Spinal cord (tissue), 10 donors: ENCODE results near the gene CACNA1A. TPM values are rescaled to one million over a fixed set of nuclear protein-coding genes. Genes with fewer than 3 reads are reported as not detected.
A peak's percentile ranks its signal among the peaks of the same experiment; 100 is the strongest.

Experiments
- DNase-seq, 6 donors: peaks; one replicate each; pipeline versions ENCODE4 v3.0.0 to v3.0.0-alpha.2; 2013 to 2015; ENCODE audit warnings: low spot score in 6 of 6, low read depth in 4 of 6
- H3K27ac ChIP-seq: one replicate; pipeline ENCODE4 v1.5.1; 2013; ENCODE audit warnings: low read depth, low read length, control low read depth
- H3K27me3 ChIP-seq: one replicate; pipeline ENCODE4 v1.6.1; 2013; ENCODE audit warnings: low read length; ENCODE audit not compliant: control insufficient read depth, insufficient read depth
- H3K36me3 ChIP-seq: one replicate; pipeline ENCODE4 v1.6.1; 2013; ENCODE audit warnings: low read length; ENCODE audit not compliant: control insufficient read depth, insufficient read depth
- H3K4me1 ChIP-seq: one replicate; pipeline ENCODE4 v1.6.1; 2013; ENCODE audit warnings: low read length; ENCODE audit not compliant: control insufficient read depth, insufficient read depth
- H3K4me3 ChIP-seq: one replicate; pipeline ENCODE4 v1.5.1; 2013; ENCODE audit warnings: low read depth, low read length, control low read depth
- H3K9me3 ChIP-seq: one replicate; pipeline ENCODE4 v1.6.1; 2013; ENCODE audit warnings: low read length; ENCODE audit not compliant: control insufficient read depth, insufficient read depth
- WGBS: methylation state at CpG from one replicate; pipeline ENCODE4 v1.1.5; 2013; ENCODE audit warnings: missing lambda C conversion rate; ENCODE audit not compliant: insufficient coverage; 5-methylcytosine and 5-hydroxymethylcytosine counted together
- polyA plus RNA-seq, 2 donors: library from polyadenylated mRNA; unstranded; fragments of 120-200 nt; gene quantifications; one replicate each; pipeline ENCODE4 v1.2.1, GENCODE V29; 2013; ENCODE audit not compliant: insufficient read length in 2 of 2
- total RNA-seq, 2 donors: library from RNA; depleted of rRNA in 1 of 2; stranded (reverse); fragments of 120-200 nt in 1 of 2; fragments of >200 nt in 1 of 2; gene quantifications; one replicate each; pipeline versions ENCODE4 v1.2.3 to v1.2.4, GENCODE V29; 2013 to 2014
- donor health status: healthy.

The CACNA1A gene
- total and polyA plus RNA-seq, 4 donors: 39.8 to 116 (median 66.7) TPM

- Histone ChIP-seq H3K36me3 (peaks cover 50% of the 10 kb centered on the region), H3K4me3 (no peak overlapping the region), H3K27me3 (no peaks in the 10 kb centered on the region), H3K27ac (no peak overlapping the region), H3K9me3 (no peaks in the 10 kb centered on the region), H3K4me1 (peaks cover 10% of the 10 kb centered on the region)
- DNase-seq: no peak
- 100% methylated on average over 1 of the region's 1 CpG for WGBS
Observed at GRCh38 chr19:13283871-13284270, 222.4 kb downstream of the CACNA1A start.

- Histone ChIP-seq H3K36me3 (peaks cover 57% of the 10 kb centered on the region), H3K4me1 (peaks cover 10% of the 10 kb centered on the region), H3K27ac (no peak overlapping the region), H3K4me3 (no peak overlapping the region), H3K27me3 (no peaks in the 10 kb centered on the region), H3K9me3 (no peaks in the 10 kb centered on the region)
- DNase-seq: no peak
- 81% methylated on average over 6 of the region's 8 CpGs for WGBS
Observed at GRCh38 chr19:13282486-13283065, 223.7 kb downstream of the CACNA1A start.

- H3K4me3 ChIP-seq: no peak overlapping the region
- peak in 1 of 6 donors; percentile 10 for DNase-seq
- no peaks in the 10 kb centered on the region for H3K27me3 ChIP-seq
- H3K4me1 ChIP-seq: peaks cover 10% of the 10 kb centered on the region
- peaks cover 56% of the 10 kb centered on the region for H3K36me3 ChIP-seq
- WGBS: 56% methylated on average over 19 of the region's 24 CpGs
- no peak overlapping the region for H3K27ac ChIP-seq
- H3K9me3 ChIP-seq: no peaks in the 10 kb centered on the region
Observed at GRCh38 chr19:13281567-13282291, 224.6 kb downstream of the CACNA1A start.

- WGBS: 78% methylated on average over 14 of the region's 17 CpGs
- Histone ChIP-seq H3K4me1 (peaks cover 10% of the 10 kb centered on the region), H3K27ac (no peak overlapping the region), H3K36me3 (peaks cover 60% of the 10 kb centered on the region), H3K9me3 (no peaks in the 10 kb centered on the region), H3K27me3 (no peaks in the 10 kb centered on the region), H3K4me3 (no peak overlapping the region)
- DNase-seq: peak; percentile 41 to 91 (median 66)
Observed at GRCh38 chr19:13277104-13277809, 229.0 kb downstream of the CACNA1A start.

GRCh38 chr19:13275016-13275722, 231.1 kb downstream of the CACNA1A start:
- H3K27ac ChIP-seq: no peak overlapping the region
- H3K9me3 ChIP-seq: peaks cover 2% of the 10 kb centered on the region
- no peaks in the 10 kb centered on the region for H3K27me3 ChIP-seq
- DNase-seq: no peak
- no peaks in the 10 kb centered on the region for H3K4me1 ChIP-seq
- peaks cover 58% of the 10 kb centered on the region for H3K36me3 ChIP-seq
- no peak overlapping the region for H3K4me3 ChIP-seq
- WGBS: 100% methylated on average over 2 of the region's 10 CpGs

- Histone ChIP-seq H3K27ac (no peak overlapping the region), H3K36me3 (peaks cover 52% of the 10 kb centered on the region), H3K4me3 (no peak overlapping the region), H3K9me3 (peaks cover 2% of the 10 kb centered on the region), H3K4me1 (no peaks in the 10 kb centered on the region), H3K27me3 (no peaks in the 10 kb centered on the region)
- WGBS: 80% methylated on average over 4 of the region's 5 CpGs
- no peak for DNase-seq
Observed at GRCh38 chr19:13270514-13271105, 235.7 kb downstream of the CACNA1A start.

GRCh38 chr19:13269348-13269747, 236.9 kb downstream of the CACNA1A start:
- DNase-seq: peak in 1 of 6 donors; percentile 8
- 100% methylated on average over 9 of the region's 10 CpGs for WGBS

GRCh38 chr19:13267889-13268288, 238.4 kb downstream of the CACNA1A start:
- no peak for DNase-seq
- no peaks in the 10 kb centered on the region for H3K4me1 ChIP-seq
- no peak overlapping the region for H3K27ac ChIP-seq
- H3K27me3 ChIP-seq: no peaks in the 10 kb centered on the region
- no peak overlapping the region for H3K4me3 ChIP-seq
- H3K36me3 ChIP-seq: peaks cover 32% of the 10 kb centered on the region
- WGBS: 87% methylated on average over 2 of the region's 4 CpGs
- H3K9me3 ChIP-seq: peaks cover 2% of the 10 kb centered on the region

More at GRCh38 chr19:13269348-13269747, 236.9 kb downstream of the CACNA1A start:
- Histone ChIP-seq H3K36me3 (peaks cover 40% of the 10 kb centered on the region), H3K4me1 (no peaks in the 10 kb centered on the region), H3K27ac (no peak overlapping the region), H3K27me3 (no peaks in the 10 kb centered on the region), H3K9me3 (peaks cover 2% of the 10 kb centered on the region), H3K4me3 (no peak overlapping the region)

- DNase-seq: no peak
- Histone ChIP-seq H3K36me3 (peaks cover 24% of the 10 kb centered on the region), H3K4me3 (no peak overlapping the region), H3K4me1 (no peaks in the 10 kb centered on the region), H3K27me3 (no peaks in the 10 kb centered on the region), H3K9me3 (peaks cover 2% of the 10 kb centered on the region), H3K27ac (no peak overlapping the region)
- 90% methylated on average over 13 of the region's 15 CpGs for WGBS
Observed at GRCh38 chr19:13267131-13267530, 239.1 kb downstream of the CACNA1A start.
